ENCODE measurements around the gene AUTS2.

DNA sequence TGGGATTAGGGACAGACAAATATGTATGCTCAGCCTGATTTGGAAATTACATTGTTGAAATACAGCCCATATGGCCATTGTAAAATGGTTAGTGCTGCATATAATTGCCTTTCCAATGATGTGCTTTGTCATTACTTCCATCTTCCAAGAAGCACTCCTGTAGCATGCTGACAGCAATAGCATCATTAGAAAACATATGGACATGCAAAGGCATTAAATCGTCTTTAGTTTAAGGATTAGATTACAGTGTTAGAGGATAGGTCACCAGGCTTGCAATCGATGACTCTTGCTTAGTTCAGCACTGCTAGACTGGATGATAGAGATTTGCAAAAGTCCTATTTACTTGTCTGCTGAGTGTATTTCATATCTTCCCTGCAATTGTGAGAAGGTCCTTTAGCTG lies 17.4 kb downstream of the AUTS2 start:
- no peak for TF ChIP-seq POLR2A (IDR thresholded peaks at IDR 0.05; ENCODE audit: low read depth, low read length)
- no peak for TF ChIP-seq TAF1 (IDR thresholded peaks at IDR 0.05; ENCODE audit: low read depth, low read length)
- no peak for TF ChIP-seq POLR2AphosphoS5 (IDR thresholded peaks at IDR 0.05; ENCODE audit: low read depth, low read length)
- TF ChIP-seq SPI1 (IDR thresholded peaks at IDR 0.05; ENCODE audit: low read depth, low read length) = no peak

Measured in GM12891 (cell line).